SK-N-MC (cell line): Measurements from ENCODE around the gene ACKR4.
A peak's percentile ranks its signal among the peaks of the same experiment; 100 is the strongest.
"Not testable (repeated sequence)": the region's sequence is repeated elsewhere in the genome, so short reads cannot be mapped to it uniquely, and the experiment has no call there.

ENCODE experiments used
- DNase-seq: peaks from one replicate; pipeline ENCODE4 v3.0.0-alpha.2; 2011; ENCODE audit warnings: low read depth, low spot score
- H3K27ac ChIP-seq: fragments of 200-600 bp; sonication (generic); 2 replicates; pipeline ENCODE4 v1.5.1; 2016; ENCODE audit warnings: mixed run types
- H3K36me3 ChIP-seq: fragments of 200-600 bp; sonication (generic); 2 replicates; pipeline ENCODE4 v1.6.1; 2017; ENCODE audit warnings: antibody characterized with exemption, low read length, mixed read lengths; ENCODE audit not compliant: insufficient read depth
- H3K4me3 ChIP-seq: fragments of 200-600 bp; sonication (generic); 2 replicates; pipeline ENCODE4 v1.5.1; 2016
- H3K9ac ChIP-seq: fragments of 200-600 bp; sonication (generic); 2 replicates; pipeline ENCODE4 v1.8.0; 2017; ENCODE audit warnings: mixed run types, mixed read lengths; ENCODE audit not compliant: insufficient read length
- H3K9me3 ChIP-seq: fragments of 200-600 bp; sonication (generic); 2 replicates; pipeline ENCODE4 v1.6.1; 2017; ENCODE audit warnings: low read depth, mild to moderate bottlenecking, antibody characterized with exemption, low read length, moderate library complexity, mixed read lengths
- EZH2 ChIP-seq: fragments of 200-600 bp; sonication (generic); IDR thresholded peaks from one replicate; pipeline ENCODE4 v1.6.1; 2017; ENCODE audit warnings: antibody characterized with exemption
- FOXP2 ChIP-seq: optimal IDR thresholded peaks from 2 replicates; pipeline ENCODE3; 2011; ENCODE audit warnings: mild to moderate bottlenecking, moderate library complexity; ENCODE audit not compliant: insufficient read depth; ENCODE audit errors: extremely low read length, control extremely low read depth
- POLR2AphosphoS5 ChIP-seq: IDR thresholded peaks from 2 replicates; pipeline ENCODE4 v1.6.1; 2012; ENCODE audit warnings: mild to moderate bottlenecking, low read depth, low read length, borderline replicate concordance

ACKR4 gene

DNA sequence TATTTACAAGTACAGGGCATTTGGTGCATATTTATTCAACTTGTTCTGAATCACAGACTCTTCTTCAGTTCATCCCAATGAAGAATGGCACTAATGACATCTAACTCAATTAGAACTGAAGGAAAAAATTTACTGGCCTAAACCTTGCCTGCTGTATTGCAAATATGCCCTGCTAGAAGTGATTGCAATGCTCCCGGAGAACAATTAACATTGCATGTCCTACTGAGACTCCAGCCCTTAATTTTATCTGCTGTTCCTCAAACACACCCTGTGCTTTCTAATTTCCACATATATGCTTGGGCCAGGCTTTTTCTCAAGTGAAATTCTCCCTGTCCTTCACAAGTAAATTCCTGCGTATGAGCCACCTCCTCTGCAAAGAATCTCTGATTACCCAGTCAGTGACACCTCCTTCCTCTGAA, 8.3 kb downstream of the ACKR4 start:
- H3K27ac ChIP-seq, result no peak overlapping the region
- H3K9ac ChIP-seq, result no peak overlapping the region

DNA sequence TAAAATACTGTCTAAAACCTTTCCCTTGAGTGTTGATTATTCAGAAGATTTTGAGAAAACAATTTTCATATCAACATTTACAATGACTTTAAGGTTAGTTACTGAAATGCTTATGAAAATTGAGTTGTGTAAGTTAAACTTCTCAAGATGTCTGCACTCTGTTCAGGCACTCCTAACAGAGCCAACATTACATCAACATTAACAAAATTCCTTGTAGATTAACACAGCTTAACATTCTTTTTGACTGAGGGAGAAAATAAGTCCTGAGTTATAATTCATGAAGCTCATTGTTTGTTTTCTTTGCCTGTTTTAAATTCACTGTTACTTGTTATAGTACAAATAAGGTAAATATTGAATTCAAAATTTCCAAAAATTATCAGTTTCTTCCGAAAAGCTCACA, 9.0 kb downstream of the ACKR4 start:
- no peak overlapping the region for H3K9ac ChIP-seq
- no peak for TF ChIP-seq EZH2
- no peak for TF ChIP-seq FOXP2
- TF ChIP-seq POLR2AphosphoS5, result no peak
- DNase-seq, result no peak
- no peak overlapping the region for H3K27ac ChIP-seq
- no peak overlapping the region for H3K4me3 ChIP-seq
- H3K36me3 ChIP-seq, result peaks cover 7% of the 10 kb centered on the region; the same call in 1 of the 2 replicates
- H3K9me3 ChIP-seq, result no peaks in the 10 kb centered on the region

More for the DNA sequence above, 8.3 kb downstream of the ACKR4 start:
- no peak for DNase-seq
- no peaks in the 10 kb centered on the region for H3K9me3 ChIP-seq
- H3K36me3 ChIP-seq, result peaks cover 7% of the 10 kb centered on the region; the same call in 1 of the 2 replicates
- H3K4me3 ChIP-seq, result no peak overlapping the region
- no peak for TF ChIP-seq POLR2AphosphoS5
- no peak for TF ChIP-seq FOXP2
- no peak for TF ChIP-seq EZH2

DNA sequence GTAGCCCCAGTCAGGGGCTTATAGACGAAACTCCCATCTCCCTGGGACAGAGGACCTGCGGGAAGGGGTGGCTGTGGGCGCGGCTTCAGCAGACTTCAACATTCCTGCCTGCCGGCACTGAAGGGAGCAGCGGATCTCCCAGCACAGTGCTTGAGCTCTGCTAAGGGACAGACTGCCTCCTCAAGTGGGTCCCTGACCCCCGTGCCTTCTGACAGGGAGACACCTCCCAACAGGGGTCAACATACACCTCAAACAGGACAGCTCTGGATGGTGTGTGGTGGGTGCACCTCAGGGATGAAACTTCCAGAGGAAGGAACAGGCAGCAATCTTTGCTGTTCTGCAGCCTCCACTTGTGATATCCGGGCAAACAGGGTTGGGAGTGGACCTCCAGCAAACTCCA, 9.6 kb downstream of the ACKR4 start:
- H3K36me3 ChIP-seq, H3K9me3 ChIP-seq, H3K27ac ChIP-seq, H3K4me3 ChIP-seq, H3K9ac ChIP-seq, DNase-seq: not testable (repeated sequence)

DNA sequence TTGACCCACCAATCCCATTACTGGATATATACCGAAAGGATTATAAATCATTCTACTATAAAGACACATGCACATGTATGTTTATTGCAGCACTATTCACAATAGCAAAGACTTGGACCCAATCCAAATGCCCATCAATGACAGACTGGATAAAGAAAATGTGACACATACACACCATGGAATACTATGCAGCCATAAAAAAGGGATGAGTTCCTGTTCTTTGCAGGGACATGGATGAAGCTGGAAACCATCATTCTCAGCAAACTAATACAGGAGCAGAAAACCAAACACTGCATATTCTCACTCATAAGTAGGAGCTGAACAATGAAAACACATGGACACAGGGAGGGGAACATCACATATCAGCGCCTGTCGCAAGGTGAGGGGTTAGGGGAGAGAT, 18.2 kb downstream of the ACKR4 start:
- DNase-seq, H3K27ac ChIP-seq, H3K36me3 ChIP-seq, H3K9ac ChIP-seq, H3K4me3 ChIP-seq, H3K9me3 ChIP-seq: not testable (repeated sequence)

DNA sequence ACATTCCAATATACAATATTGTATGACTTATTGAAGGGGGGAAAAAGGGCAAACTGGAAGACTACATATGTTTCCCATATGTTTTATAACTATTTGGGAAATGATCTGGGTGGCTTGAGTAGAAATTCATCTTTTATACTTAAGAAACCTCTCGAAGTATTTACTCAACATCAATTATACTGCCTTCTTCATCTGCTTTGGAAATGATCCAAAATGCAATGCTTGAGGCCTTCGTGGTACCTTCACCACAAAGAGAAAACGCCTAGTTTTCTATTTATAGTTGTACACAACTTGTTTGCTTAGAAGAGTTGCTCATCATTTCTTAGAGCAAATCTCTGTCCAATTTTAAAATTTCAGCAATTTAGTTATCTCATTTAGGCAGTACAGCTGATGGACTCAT, 18.8 kb downstream of the ACKR4 start:
- no peak for DNase-seq
- no peak overlapping the region for H3K9ac ChIP-seq
- no peak overlapping the region for H3K27ac ChIP-seq
- TF ChIP-seq FOXP2 (no peak), EZH2 (no peak), POLR2AphosphoS5 (no peak)
- H3K9me3 ChIP-seq, result no peaks in the 10 kb centered on the region
- H3K36me3 ChIP-seq, result peaks cover 9% of the 10 kb centered on the region
- no peak overlapping the region for H3K4me3 ChIP-seq

DNA sequence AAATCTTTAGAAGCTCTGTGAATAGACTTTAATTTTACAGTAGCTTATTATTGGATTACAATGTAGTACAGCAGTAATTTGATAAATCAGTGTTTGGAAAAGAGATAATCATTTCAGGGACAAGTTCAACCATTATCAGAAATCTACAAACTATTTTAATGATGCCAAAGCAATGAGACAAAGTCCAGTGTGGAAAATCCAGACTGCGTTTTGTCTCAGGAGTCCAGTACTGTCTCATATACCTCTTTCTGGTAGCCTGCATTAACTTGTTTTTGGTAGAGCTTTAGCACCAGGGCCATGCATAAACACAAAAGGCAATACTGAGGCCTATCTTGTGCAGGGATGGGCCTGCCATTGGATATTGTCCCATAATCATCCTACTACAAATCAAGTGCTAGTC, 19.7 kb downstream of the ACKR4 start:
- TF ChIP-seq EZH2 (no peak), FOXP2 (no peak), POLR2AphosphoS5 (no peak)
- Histone ChIP-seq H3K27ac (no peak overlapping the region), H3K36me3 (peaks cover 12% of the 10 kb centered on the region), H3K9me3 (no peaks in the 10 kb centered on the region), H3K4me3 (no peak overlapping the region), H3K9ac (no peak overlapping the region)
- DNase-seq, result no peak

DNA sequence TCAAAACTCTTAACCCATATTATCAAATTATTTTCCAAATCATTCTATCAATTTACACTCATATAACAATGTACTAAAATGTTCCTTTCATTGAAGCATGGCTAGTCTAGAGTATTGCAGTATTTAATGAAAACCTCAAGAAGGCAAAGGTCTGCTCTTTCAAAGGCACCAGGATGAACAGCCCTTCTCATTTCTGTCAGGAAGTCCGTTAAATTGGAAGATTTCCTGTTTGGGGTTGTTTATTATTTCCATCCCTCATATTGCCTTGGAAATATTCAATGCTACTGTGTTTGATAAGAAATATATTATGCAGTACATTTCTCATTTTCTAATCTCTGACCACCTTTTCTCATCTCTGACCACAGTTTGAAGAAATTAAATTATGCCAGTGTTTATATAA, 25.1 kb downstream of the ACKR4 start:
- peak; percentile 12 for DNase-seq
- Histone ChIP-seq H3K9ac (no peak overlapping the region), H3K9me3 (no peaks in the 10 kb centered on the region), H3K27ac (no peak overlapping the region; the same call in 1 of the 2 replicates), H3K4me3 (no peak overlapping the region), H3K36me3 (peaks cover 5% of the 10 kb centered on the region)
- no peak for TF ChIP-seq POLR2AphosphoS5
- TF ChIP-seq EZH2, result no peak
- TF ChIP-seq FOXP2, result no peak

DNA sequence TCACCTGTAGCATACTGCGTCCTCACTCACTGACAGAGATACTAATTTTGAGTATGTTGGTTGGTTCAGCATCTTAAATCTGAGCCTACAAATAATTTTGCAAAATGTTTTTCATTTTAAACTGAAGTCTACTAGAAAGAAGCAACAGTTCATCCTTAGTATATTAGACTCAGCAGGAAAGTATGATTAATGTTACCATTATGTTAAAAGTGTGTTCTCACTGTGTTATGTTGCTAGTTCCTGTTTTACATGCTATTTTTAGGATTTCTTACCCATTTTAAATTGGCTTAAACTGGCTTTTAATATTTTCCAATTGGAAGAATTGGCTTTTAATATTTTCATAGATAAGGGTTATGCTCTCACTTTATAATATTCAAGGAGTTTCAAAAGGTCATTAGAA, 25.7 kb downstream of the ACKR4 start:
- Histone ChIP-seq H3K4me3 (no peak overlapping the region), H3K36me3 (peaks cover 5% of the 10 kb centered on the region), H3K9me3 (no peaks in the 10 kb centered on the region), H3K9ac (no peak overlapping the region), H3K27ac (peak overlapping the region; percentile 0; the same call in 1 of the 2 replicates)
- no peak for TF ChIP-seq EZH2
- no peak for TF ChIP-seq FOXP2
- TF ChIP-seq POLR2AphosphoS5, result no peak
- no peak for DNase-seq

DNA sequence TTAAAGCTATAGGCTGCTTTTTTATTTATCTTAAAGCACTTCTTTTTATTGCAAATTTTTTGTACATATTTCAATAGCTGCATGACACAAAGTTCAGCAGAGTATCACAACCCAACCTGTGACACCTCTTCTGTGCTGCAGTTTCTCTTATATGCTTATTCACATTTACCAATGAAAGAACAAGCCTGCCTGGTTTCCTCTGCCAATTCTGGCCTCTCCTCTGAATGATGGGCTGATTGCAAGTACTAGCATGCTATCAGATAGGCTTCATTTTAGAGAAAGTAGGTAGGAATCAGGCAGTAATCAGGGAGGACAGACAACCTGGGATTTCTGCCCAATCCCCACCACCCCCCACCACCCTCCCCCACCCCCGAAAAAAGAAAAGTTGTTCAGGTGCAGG, 26.6 kb downstream of the ACKR4 start:
- H3K4me3 ChIP-seq, result no peak overlapping the region
- TF ChIP-seq EZH2, result no peak
- no peak for TF ChIP-seq FOXP2
- TF ChIP-seq POLR2AphosphoS5, result no peak
- H3K36me3 ChIP-seq, result peaks cover 5% of the 10 kb centered on the region
- DNase-seq, result no peak
- no peaks in the 10 kb centered on the region for H3K9me3 ChIP-seq
- H3K27ac ChIP-seq, result no peak overlapping the region
- no peak overlapping the region for H3K9ac ChIP-seq
